HepG2 (cell line): ENCODE results near the gene PMFBP1. TPM values are rescaled to one million over a fixed set of nuclear protein-coding genes. Genes with fewer than 3 reads are reported as not detected.
A peak's percentile ranks its signal among the peaks of the same experiment; 100 is the strongest.

Source experiments
- CCDC6 ChIP-seq: sonication (generic); formaldehyde crosslinking; IDR thresholded peaks from 2 replicates; pipeline ENCODE4 v1.8.1; 2022; ENCODE audit warnings: mild to moderate bottlenecking, missing genetic modification reagents, moderate library complexity
- FOXP1 ChIP-seq, 2 experiments: fragments of 450-650 bp in 1 of 2; IDR thresholded peaks; 2 replicates each; pipeline ENCODE4 v1.6.1; 2017 to 2018; ENCODE audit warnings: antibody characterized with exemption in 1 of 2
- JDP2 ChIP-seq: sonication (generic); formaldehyde crosslinking; IDR thresholded peaks from 2 replicates; pipeline ENCODE4 v1.8.1; 2022; ENCODE audit warnings: missing genetic modification reagents, borderline replicate concordance
- JUND ChIP-seq: sonication (generic); formaldehyde crosslinking; IDR thresholded peaks from 2 replicates; pipeline ENCODE4 v1.8.0; 2022; ENCODE audit warnings: mild to moderate bottlenecking, missing genetic modification reagents
- LCORL ChIP-seq, 2 experiments: fragments of 450-650 bp in 1 of 2; sonication (generic) in 1 of 2; formaldehyde crosslinking in 1 of 2; IDR thresholded peaks; 2 replicates each; pipeline versions ENCODE4 v1.5.0 to v1.6.1; 2017 to 2020; ENCODE audit warnings: antibody characterized with exemption in 1 of 2, missing genetic modification reagents in 1 of 2
- MAFK ChIP-seq, 2 experiments: IDR thresholded peaks in 1 of 2; conservative IDR thresholded peaks in 1 of 2; 2 replicates each; pipeline ENCODE4 v1.6.1; 2011; ENCODE audit warnings: improper control_type of control experiment in 2 of 2, low read length in 2 of 2
- MYNN ChIP-seq: sonication (generic); formaldehyde crosslinking; IDR thresholded peaks from 2 replicates; pipeline ENCODE4 v1.4.0; 2020; ENCODE audit warnings: mild to moderate bottlenecking, low read depth, missing genetic modification reagents
- POGZ ChIP-seq: sonication (generic); formaldehyde crosslinking; IDR thresholded peaks from 2 replicates; pipeline ENCODE4 v1.4.0; 2020; ENCODE audit warnings: mild to moderate bottlenecking, missing genetic modification reagents
- SALL2 ChIP-seq: sonication (generic); formaldehyde crosslinking; IDR thresholded peaks from 2 replicates; pipeline ENCODE4 v1.8.1; 2023; ENCODE audit warnings: mild to moderate bottlenecking, missing genetic modification reagents, inconsistent platforms
- ZNF207 ChIP-seq: fragments of 450-650 bp; IDR thresholded peaks from 2 replicates; pipeline ENCODE4 v1.6.1; 2016; ENCODE audit warnings: antibody characterized with exemption, borderline replicate concordance
- ZNF256 ChIP-seq: sonication (generic); formaldehyde crosslinking; conservative IDR thresholded peaks from 2 replicates; pipeline ENCODE4 v1.4.0; 2020; ENCODE audit warnings: missing genetic modification reagents
- ZNF672 ChIP-seq: sonication (generic); formaldehyde crosslinking; IDR thresholded peaks from 2 replicates; pipeline ENCODE4 v1.8.1; 2022; ENCODE audit warnings: missing genetic modification reagents
- polyA plus RNA-seq, 8 experiments: library from polyadenylated mRNA; depleted of rRNA in 3 of 8; stranded (reverse) in 7 of 8; unstranded in 1 of 8; fragments of >200 nt; fragmentation: Illumina TruSeq in 4 of 8; extraction: Trizol in 4 of 8; gene quantifications; 2 replicates each; pipeline versions ENCODE4 v1.2.1 to v1.2.3, GENCODE V29; 2011 to 2016; ENCODE audit warnings: low read depth in 4 of 8, missing spikeins in 1 of 8, mixed read lengths in 1 of 8; ENCODE audit not compliant: insufficient read depth in 1 of 8
- total RNA-seq, 5 experiments: library from RNA; depleted of rRNA; stranded (reverse); fragments of >200 nt; fragmentation: Illumina TruSeq; extraction: Trizol; gene quantifications; 2 replicates each; pipeline ENCODE4 v1.2.3, GENCODE V29; 2016; ENCODE audit warnings: low read depth in 1 of 5
- TF ChIP-seq, protein P1 (sequence below): IDR thresholded peaks from 2 replicates; pipeline ENCODE4 v1.6.1; 2016; ENCODE audit warnings: low read depth
- TF ChIP-seq, protein P2 (sequence below), 2 experiments: IDR thresholded peaks; 2 replicates each; pipeline ENCODE4 v1.6.1; 2011 to 2012; ENCODE audit warnings: low read length in 2 of 2, borderline replicate concordance in 1 of 2, low read depth in 1 of 2, mild to moderate bottlenecking in 1 of 2, moderate library complexity in 1 of 2
- TF ChIP-seq, protein P3 (sequence below), 2 experiments: sonication (generic) in 1 of 2; formaldehyde crosslinking in 1 of 2; IDR thresholded peaks; 2 replicates each; pipeline versions ENCODE4 v1.4.0 to v1.6.1; 2016 to 2020; ENCODE audit warnings: borderline replicate concordance in 1 of 2, low read depth in 1 of 2, mild to moderate bottlenecking in 1 of 2, missing genetic modification reagents in 1 of 2
- TF ChIP-seq, protein P4 (sequence below): sonication (generic); formaldehyde crosslinking; IDR thresholded peaks from 2 replicates; pipeline ENCODE4 v1.4.0; 2020; ENCODE audit warnings: missing genetic modification reagents, borderline replicate concordance

The PMFBP1 gene
- total and polyA plus RNA-seq, 2 of the 13 experiments (the other 11 are each of a cell fraction or from before 2014, with no cell fraction given): 1.9 to 3.8 TPM

DNA sequence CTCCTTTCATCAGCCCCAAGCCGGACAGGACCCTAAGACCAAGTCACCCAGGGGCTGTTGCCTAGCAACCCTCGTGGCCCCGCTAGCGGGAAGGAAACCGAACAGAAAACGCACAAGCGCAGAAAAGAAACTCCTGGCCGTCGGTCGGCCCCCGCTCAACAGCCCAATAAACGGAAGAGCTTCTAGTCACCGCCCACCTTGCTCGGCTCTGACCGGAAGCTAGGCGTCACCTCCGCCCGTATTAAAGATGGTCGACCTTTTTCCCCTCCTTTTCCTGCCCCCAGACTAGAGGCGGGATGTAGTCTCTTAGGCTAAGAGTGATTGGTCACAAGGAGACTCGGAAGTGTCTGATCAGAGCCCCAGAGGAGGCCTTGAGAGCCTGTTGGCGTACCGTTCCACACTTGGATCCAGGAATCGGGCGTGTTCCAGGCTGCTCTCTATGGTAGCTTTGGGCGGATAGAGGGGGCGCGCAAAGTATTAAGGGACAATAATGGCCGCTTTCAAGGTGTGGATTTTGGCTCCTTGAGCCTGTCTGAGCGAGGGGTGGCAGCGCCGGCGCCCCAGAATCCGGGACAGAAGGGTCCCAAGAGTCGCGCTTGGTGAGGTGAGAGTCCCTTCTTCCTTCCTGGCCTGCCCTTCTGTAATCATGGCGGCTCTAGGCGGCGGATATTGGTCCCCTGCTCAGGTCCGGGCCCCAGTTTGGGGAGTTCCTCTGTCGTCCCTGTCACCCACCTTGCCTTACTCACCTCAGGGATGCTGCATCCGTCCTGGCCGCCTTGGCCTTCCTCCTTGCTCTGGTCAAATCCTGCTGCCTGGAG, 78.3 kb downstream of the PMFBP1 start, which contains the start of the genes DHX38 and TXNL4B (continued):
- TF ChIP-seq LCORL (IDR thresholded peaks at IDR 0.05) (no peak), LCORL (CRISPR knock-in tag; IDR thresholded peaks at IDR 0.05) (no peak; the same call in 1 of the 2 replicates), CCDC6 (CRISPR knock-in tag) (peak; percentile 82; the same call in 1 of the 2 replicates), SALL2 (CRISPR knock-in tag) (peak; percentile 73; the same call in 1 of the 2 replicates), ZNF207 (no peak), MAFK (conservative IDR thresholded peaks at IDR 0.05 in 1 of 2, IDR thresholded peaks at IDR 0.05 in 1 of 2; ENCODE audit: low read length in 2 of 2) (no peak), POGZ (peak; percentile 87), FOXP1 (IDR thresholded peaks at IDR 0.05) (no peak), FOXP1 (CRISPR knock-in tag; IDR thresholded peaks at IDR 0.05) (no peak), JDP2 (CRISPR knock-in tag) (no peak), JUND (CRISPR knock-in tag) (0 out of 2 replicates have a peak, but pooled peaks have one; percentile 13), ZNF672 (CRISPR knock-in tag) (no peak), ZNF256 (CRISPR knock-in tag) (0 out of 2 replicates have a peak, but pooled peaks have one; percentile 48), MYNN (CRISPR knock-in tag) (no peak; the same call in 1 of the 2 replicates)
- TF ChIP-seq, protein P1, sequence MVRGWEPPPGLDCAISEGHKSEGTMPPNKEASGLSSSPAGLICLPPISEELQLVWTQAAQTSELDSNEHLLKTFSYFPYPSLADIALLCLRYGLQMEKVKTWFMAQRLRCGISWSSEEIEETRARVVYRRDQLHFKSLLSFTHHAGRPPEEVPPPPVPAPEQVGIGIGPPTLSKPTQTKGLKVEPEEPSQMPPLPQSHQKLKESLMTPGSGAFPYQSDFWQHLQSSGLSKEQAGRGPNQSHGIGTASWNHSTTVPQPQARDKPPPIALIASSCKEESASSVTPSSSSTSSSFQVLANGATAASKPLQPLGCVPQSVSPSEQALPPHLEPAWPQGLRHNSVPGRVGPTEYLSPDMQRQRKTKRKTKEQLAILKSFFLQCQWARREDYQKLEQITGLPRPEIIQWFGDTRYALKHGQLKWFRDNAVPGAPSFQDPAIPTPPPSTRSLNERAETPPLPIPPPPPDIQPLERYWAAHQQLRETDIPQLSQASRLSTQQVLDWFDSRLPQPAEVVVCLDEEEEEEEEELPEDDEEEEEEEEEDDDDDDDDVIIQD (CRISPR knock-in tag): peak; percentile 74
- TF ChIP-seq, protein P2, sequence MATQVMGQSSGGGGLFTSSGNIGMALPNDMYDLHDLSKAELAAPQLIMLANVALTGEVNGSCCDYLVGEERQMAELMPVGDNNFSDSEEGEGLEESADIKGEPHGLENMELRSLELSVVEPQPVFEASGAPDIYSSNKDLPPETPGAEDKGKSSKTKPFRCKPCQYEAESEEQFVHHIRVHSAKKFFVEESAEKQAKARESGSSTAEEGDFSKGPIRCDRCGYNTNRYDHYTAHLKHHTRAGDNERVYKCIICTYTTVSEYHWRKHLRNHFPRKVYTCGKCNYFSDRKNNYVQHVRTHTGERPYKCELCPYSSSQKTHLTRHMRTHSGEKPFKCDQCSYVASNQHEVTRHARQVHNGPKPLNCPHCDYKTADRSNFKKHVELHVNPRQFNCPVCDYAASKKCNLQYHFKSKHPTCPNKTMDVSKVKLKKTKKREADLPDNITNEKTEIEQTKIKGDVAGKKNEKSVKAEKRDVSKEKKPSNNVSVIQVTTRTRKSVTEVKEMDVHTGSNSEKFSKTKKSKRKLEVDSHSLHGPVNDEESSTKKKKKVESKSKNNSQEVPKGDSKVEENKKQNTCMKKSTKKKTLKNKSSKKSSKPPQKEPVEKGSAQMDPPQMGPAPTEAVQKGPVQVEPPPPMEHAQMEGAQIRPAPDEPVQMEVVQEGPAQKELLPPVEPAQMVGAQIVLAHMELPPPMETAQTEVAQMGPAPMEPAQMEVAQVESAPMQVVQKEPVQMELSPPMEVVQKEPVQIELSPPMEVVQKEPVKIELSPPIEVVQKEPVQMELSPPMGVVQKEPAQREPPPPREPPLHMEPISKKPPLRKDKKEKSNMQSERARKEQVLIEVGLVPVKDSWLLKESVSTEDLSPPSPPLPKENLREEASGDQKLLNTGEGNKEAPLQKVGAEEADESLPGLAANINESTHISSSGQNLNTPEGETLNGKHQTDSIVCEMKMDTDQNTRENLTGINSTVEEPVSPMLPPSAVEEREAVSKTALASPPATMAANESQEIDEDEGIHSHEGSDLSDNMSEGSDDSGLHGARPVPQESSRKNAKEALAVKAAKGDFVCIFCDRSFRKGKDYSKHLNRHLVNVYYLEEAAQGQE (IDR thresholded peaks at IDR 0.05; ENCODE audit: borderline replicate concordance in 1 of 2, low read depth in 1 of 2, low read length in 2 of 2): no peak; a peak in 1 of 4 replicates
- TF ChIP-seq, protein P3, sequence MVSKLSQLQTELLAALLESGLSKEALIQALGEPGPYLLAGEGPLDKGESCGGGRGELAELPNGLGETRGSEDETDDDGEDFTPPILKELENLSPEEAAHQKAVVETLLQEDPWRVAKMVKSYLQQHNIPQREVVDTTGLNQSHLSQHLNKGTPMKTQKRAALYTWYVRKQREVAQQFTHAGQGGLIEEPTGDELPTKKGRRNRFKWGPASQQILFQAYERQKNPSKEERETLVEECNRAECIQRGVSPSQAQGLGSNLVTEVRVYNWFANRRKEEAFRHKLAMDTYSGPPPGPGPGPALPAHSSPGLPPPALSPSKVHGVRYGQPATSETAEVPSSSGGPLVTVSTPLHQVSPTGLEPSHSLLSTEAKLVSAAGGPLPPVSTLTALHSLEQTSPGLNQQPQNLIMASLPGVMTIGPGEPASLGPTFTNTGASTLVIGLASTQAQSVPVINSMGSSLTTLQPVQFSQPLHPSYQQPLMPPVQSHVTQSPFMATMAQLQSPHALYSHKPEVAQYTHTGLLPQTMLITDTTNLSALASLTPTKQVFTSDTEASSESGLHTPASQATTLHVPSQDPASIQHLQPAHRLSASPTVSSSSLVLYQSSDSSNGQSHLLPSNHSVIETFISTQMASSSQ (IDR thresholded peaks at IDR 0.05; ENCODE audit: low read depth): peak; percentile 26; the same call in 1 of the 2 replicates
- TF ChIP-seq, protein P3 (CRISPR knock-in tag; IDR thresholded peaks at IDR 0.05; ENCODE audit: borderline replicate concordance): peak; percentile 84; the same call in 1 of the 2 replicates
- TF ChIP-seq, protein P4, sequence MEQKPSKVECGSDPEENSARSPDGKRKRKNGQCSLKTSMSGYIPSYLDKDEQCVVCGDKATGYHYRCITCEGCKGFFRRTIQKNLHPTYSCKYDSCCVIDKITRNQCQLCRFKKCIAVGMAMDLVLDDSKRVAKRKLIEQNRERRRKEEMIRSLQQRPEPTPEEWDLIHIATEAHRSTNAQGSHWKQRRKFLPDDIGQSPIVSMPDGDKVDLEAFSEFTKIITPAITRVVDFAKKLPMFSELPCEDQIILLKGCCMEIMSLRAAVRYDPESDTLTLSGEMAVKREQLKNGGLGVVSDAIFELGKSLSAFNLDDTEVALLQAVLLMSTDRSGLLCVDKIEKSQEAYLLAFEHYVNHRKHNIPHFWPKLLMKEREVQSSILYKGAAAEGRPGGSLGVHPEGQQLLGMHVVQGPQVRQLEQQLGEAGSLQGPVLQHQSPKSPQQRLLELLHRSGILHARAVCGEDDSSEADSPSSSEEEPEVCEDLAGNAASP (CRISPR knock-in tag): 0 out of 2 replicates have a peak, but pooled peaks have one; percentile 27
